Large intestine (tissue), 3 donors: ENCODE data around the gene BCL7A. TPM values are rescaled to one million over a fixed set of nuclear protein-coding genes. Genes with fewer than 3 reads are reported as not detected.

Source experiments
- DNase-seq, 2 donors: peaks; one replicate each; pipeline versions ENCODE4 v3.0.0 to v3.0.0-alpha.2; 2013
- H3K27ac ChIP-seq: one replicate; pipeline ENCODE4 v1.5.1; 2013; ENCODE audit warnings: low read length
- H3K27me3 ChIP-seq: 2 replicates; pipeline ENCODE4 v1.6.1; 2013; ENCODE audit warnings: low read length; ENCODE audit not compliant: control insufficient read depth, insufficient read depth
- H3K36me3 ChIP-seq: 2 replicates; pipeline ENCODE4 v1.6.1; 2013; ENCODE audit warnings: low read length; ENCODE audit not compliant: control insufficient read depth, insufficient read depth
- H3K4me1 ChIP-seq: one replicate; pipeline ENCODE4 v1.6.1; 2013; ENCODE audit warnings: low read length; ENCODE audit not compliant: control insufficient read depth, insufficient read depth
- H3K4me3 ChIP-seq: one replicate; pipeline ENCODE4 v1.5.1; 2013; ENCODE audit warnings: low read length
- H3K9me3 ChIP-seq: one replicate; pipeline ENCODE4 v1.6.1; 2013; ENCODE audit warnings: mild to moderate bottlenecking, low read depth, low read length, moderate library complexity; ENCODE audit not compliant: control insufficient read depth
- WGBS: methylation state at CpG from one replicate; pipeline ENCODE4 v1.1.5; 2013; ENCODE audit warnings: low lambda C conversion rate; ENCODE audit not compliant: insufficient coverage; 5-methylcytosine and 5-hydroxymethylcytosine counted together
- polyA plus RNA-seq: library from polyadenylated mRNA; unstranded; fragments of 120-200 nt; gene quantifications from one replicate; pipeline ENCODE4 v1.2.1, GENCODE V29; 2013

BCL7A gene
- polyA plus RNA-seq, 1 donor: 11.5 TPM

DNA sequence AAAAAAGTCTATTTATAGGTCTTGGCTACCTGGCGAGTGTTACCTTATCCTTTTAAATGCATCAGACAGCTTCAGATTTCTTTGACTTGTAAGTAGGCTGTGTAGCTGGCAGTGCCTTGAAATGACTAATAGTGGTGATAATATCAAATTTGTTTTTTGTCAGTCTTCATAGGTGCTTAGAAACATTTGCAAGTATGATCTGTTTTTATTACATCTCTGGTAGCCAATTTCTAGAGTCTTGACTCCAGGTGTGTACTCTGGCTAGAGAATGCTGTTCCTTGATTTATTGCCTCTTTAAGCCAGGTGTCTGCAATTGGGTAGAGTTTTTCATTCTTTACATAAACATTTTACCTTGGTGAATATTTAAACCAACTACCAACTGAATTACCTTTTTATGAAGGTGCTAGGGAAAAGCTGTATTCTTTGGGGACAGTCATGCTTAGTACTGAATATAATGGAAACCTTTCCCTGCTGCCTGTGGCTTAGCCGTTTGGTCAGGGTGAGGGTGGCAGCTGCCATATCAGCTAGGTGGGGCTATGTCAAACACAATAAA lies 89.5 kb downstream of the BCL7A start:
- H3K27ac ChIP-seq: peak overlapping the region; percentile 56
- H3K36me3 ChIP-seq: no peaks in the 10 kb centered on the region
- no CpG with 5 or more reads among the region's 2 CpGs for WGBS
- H3K9me3 ChIP-seq: no peaks in the 10 kb centered on the region
- DNase-seq: peak; percentile 54 to 88
- no peaks in the 10 kb centered on the region for H3K27me3 ChIP-seq
- H3K4me3 ChIP-seq: no peak overlapping the region
- H3K4me1 ChIP-seq: peaks cover 44% of the 10 kb centered on the region

Other genes starting within 250 kb of the BCL7A start
- gene RHOF, start 228.2 kb upstream of the BCL7A start, polyA plus RNA-seq: 53.6 TPM
- gene SETD1B, start 217.9 kb upstream of the BCL7A start, polyA plus RNA-seq: 14.2 TPM
- gene HPD, start 163.0 kb upstream of the BCL7A start, polyA plus RNA-seq: 0.27 TPM
- 55.2 TPM for gene PSMD9, start 133.1 kb upstream of the BCL7A start, polyA plus RNA-seq
- 2.2 TPM for gene CFAP251, start 103.3 kb upstream of the BCL7A start, polyA plus RNA-seq
- gene MLXIP, start 56.9 kb downstream of the BCL7A start, polyA plus RNA-seq: 51.8 TPM
- gene IL31, start 152.3 kb downstream of the BCL7A start, polyA plus RNA-seq: not detected
- gene LRRC43, start 161.2 kb downstream of the BCL7A start, polyA plus RNA-seq: 2.0 TPM
- 1.8 TPM for gene B3GNT4, start 181.8 kb downstream of the BCL7A start, polyA plus RNA-seq
- gene DIABLO, start 204.2 kb downstream of the BCL7A start, polyA plus RNA-seq: 56.7 TPM
- 18.3 TPM for gene VPS33A, start 244.6 kb downstream of the BCL7A start, polyA plus RNA-seq